ENCODE data around the gene POU6F2. TPM values are rescaled to one million over a fixed set of nuclear protein-coding genes. Genes with fewer than 3 reads are reported as not detected.

The POU6F2 gene
- total and polyA plus RNA-seq, 7 donors = 0.01 TPM; not detected in 6

GRCh38 chr7:39517240-39517639 lies 539.5 kb downstream of the POU6F2 start:
- Histone ChIP-seq H3K9me3 (no peaks in the 10 kb centered on the region), H3K27ac (no peak overlapping the region), H3K4me1 (no peaks in the 10 kb centered on the region), H3K27me3 (ENCODE audit: insufficient read depth in 3 of 3, low read length in 2 of 3) (no peaks in the 10 kb centered on the region), H3K4me3 (no peak overlapping the region), H3K36me3 (ENCODE audit: insufficient read depth in 1 of 2, low read depth in 1 of 2) (no peaks in the 10 kb centered on the region)
- DNase-seq (no peak), ATAC-seq (no peak)
- intact Hi-C loops (cut with DNase I) = loop anchor here in 1 of 2 donors (5.0 kb wide), 1 partner anchor 720 kb away; no protein-coding TSS in a partner anchor
- 80 to 86% (median 80%) methylated on average over 3 of the region's 3 CpGs for WGBS, 3 donors
- TF ChIP-seq CTCF (IDR thresholded peaks at IDR 0.05) = no peak

Other genes with a start within 250 kb of the POU6F2 start
- 10 to 100 TPM; 13.8 to 28.3 (median 20.3) TPM for gene VPS41, start 68.7 kb upstream of the POU6F2 start, total RNA-seq
- gene VPS41, start 68.7 kb upstream of the POU6F2 start, polyA plus RNA-seq = 10 to 100 TPM in 1 of 3 donors, 1 to 10 TPM in 2; 4.6 to 12.1 (median 5.7) TPM

All from psoas muscle (tissue), 8 donors.